ENCODE results near the gene WFDC1.

Gene WFDC1

GRCh38 chr16:84357191-84357651 lies 62.5 kb downstream of the WFDC1 start:
- no peak for DNase-seq

- DNase-seq: no peak
Measured at GRCh38 chr16:84358601-84359295, 64.1 kb downstream of the WFDC1 start.

- DNase-seq: no peak
Measured at GRCh38 chr16:84359326-84359725, 64.6 kb downstream of the WFDC1 start.

- no peak for DNase-seq
Measured at GRCh38 chr16:84360170-84360569, 65.5 kb downstream of the WFDC1 start.

GRCh38 chr16:84360748-84361147 lies 66.1 kb downstream of the WFDC1 start:
- no peak for DNase-seq

- DNase-seq: no peak
Measured at GRCh38 chr16:84361546-84361945, 66.9 kb downstream of the WFDC1 start.

GRCh38 chr16:84362471-84362941 lies 67.8 kb downstream of the WFDC1 start:
- peak; percentile 56 to 83 for DNase-seq

- DNase-seq: peak in 1 of 2 experiments; percentile 77
Measured at GRCh38 chr16:84366208-84366607, 71.5 kb downstream of the WFDC1 start.

GRCh38 chr16:84367297-84367680 lies 72.6 kb downstream of the WFDC1 start:
- no peak for DNase-seq

GRCh38 chr16:84367750-84368307 lies 73.2 kb downstream of the WFDC1 start:
- DNase-seq: peak in 1 of 2 experiments; percentile 43

- DNase-seq: peak in 1 of 2 experiments; percentile 21
Measured at GRCh38 chr16:84368308-84368996, 73.8 kb downstream of the WFDC1 start, which contains the start of gene ATP2C2. TSS of gene ATP2C2 (plus strand) at chr16:84368538. CDS start at chr16:84368616, 78 bp downstream.

- DNase-seq: no peak
Measured at GRCh38 chr16:84369105-84369504, 74.4 kb downstream of the WFDC1 start.

- no peak for DNase-seq
Measured at GRCh38 chr16:84369938-84370627, 75.4 kb downstream of the WFDC1 start.

GRCh38 chr16:84370723-84371552 lies 76.3 kb downstream of the WFDC1 start:
- DNase-seq: no peak

GRCh38 chr16:84371553-84371865 lies 76.8 kb downstream of the WFDC1 start:
- no peak for DNase-seq

GRCh38 chr16:84373907-84374489 lies 79.3 kb downstream of the WFDC1 start:
- no peak for DNase-seq

- DNase-seq: no peak
Measured at GRCh38 chr16:84378099-84378498, 83.4 kb downstream of the WFDC1 start.

- no peak for DNase-seq
Measured at GRCh38 chr16:84378567-84378966, 83.9 kb downstream of the WFDC1 start.

GRCh38 chr16:84379008-84379708 lies 84.5 kb downstream of the WFDC1 start:
- DNase-seq: peak; percentile 26 to 36

Measured in NCI-H524 (cell line).